GM12878 (cell line): ENCODE data around the gene NSMCE4A. TPM values are rescaled to one million over a fixed set of nuclear protein-coding genes. Genes with fewer than 3 reads are reported as not detected.
A peak's percentile ranks its signal among the peaks of the same experiment; 100 is the strongest.

Source experiments
- ASH2L ChIP-seq: fragments of 300-600, 200-600 bp; sonication (generic); IDR thresholded peaks from 2 replicates; pipeline ENCODE4 v1.6.1; 2017; ENCODE audit warnings: low read depth, mild to moderate bottlenecking, borderline replicate concordance
- ATF7 ChIP-seq: fragments of 450-650 bp; IDR thresholded peaks from 2 replicates; pipeline ENCODE4 v1.6.1; 2016; ENCODE audit warnings: low read depth, mild to moderate bottlenecking
- BACH1 ChIP-seq: fragments of 450-650 bp; IDR thresholded peaks from 2 replicates; pipeline ENCODE4 v1.6.1; 2017; ENCODE audit warnings: mild to moderate bottlenecking, borderline replicate concordance
- BRCA1 ChIP-seq: IDR thresholded peaks from 2 replicates; pipeline ENCODE4 v1.6.1; 2011; ENCODE audit warnings: low read depth, low read length, improper control_type of control experiment
- CHD1 ChIP-seq: IDR thresholded peaks from 2 replicates; pipeline ENCODE4 v1.6.1; 2012; ENCODE audit warnings: low read depth, low read length, improper control_type of control experiment
- E2F4 ChIP-seq: IDR thresholded peaks from 2 replicates; pipeline ENCODE4 v1.6.1; 2012; ENCODE audit warnings: low read depth, low read length, improper control_type of control experiment
- ELK1 ChIP-seq: IDR thresholded peaks from 2 replicates; pipeline ENCODE4 v1.6.1; 2012; ENCODE audit warnings: low read depth, low read length, improper control_type of control experiment
- GATAD2B ChIP-seq: fragments of 450-650 bp; conservative IDR thresholded peaks from 2 replicates; pipeline ENCODE4 v1.6.1; 2017; ENCODE audit warnings: low read depth, mild to moderate bottlenecking, moderate library complexity
- NFXL1 ChIP-seq: fragments of 450-650 bp; IDR thresholded peaks from 2 replicates; pipeline ENCODE4 v1.6.1; 2017; ENCODE audit warnings: antibody characterized with exemption, mild to moderate bottlenecking, borderline replicate concordance
- NKRF ChIP-seq: fragments of 450-650 bp; conservative IDR thresholded peaks from 2 replicates; pipeline ENCODE4 v1.6.1; 2017; ENCODE audit warnings: mild to moderate bottlenecking, moderate library complexity
- NR2F1 ChIP-seq: fragments of 450-650 bp; conservative IDR thresholded peaks from 2 replicates; pipeline ENCODE4 v1.6.1; 2017; ENCODE audit warnings: mild to moderate bottlenecking
- PML ChIP-seq: IDR thresholded peaks from 2 replicates; pipeline ENCODE4 v1.6.1; 2012; ENCODE audit warnings: low read length, inconsistent platforms
- RB1 ChIP-seq: fragments of 450-650 bp; formaldehyde crosslinking; IDR thresholded peaks from 2 replicates; pipeline ENCODE4 v1.6.1; 2017; ENCODE audit warnings: mild to moderate bottlenecking, borderline replicate concordance
- RELA ChIP-seq: fragments of 450-650 bp; IDR thresholded peaks from 2 replicates; pipeline ENCODE4 v1.8.0; 2014; ENCODE audit warnings: borderline replicate concordance; ENCODE audit not compliant: partially characterized antibody
- SIX5 ChIP-seq: IDR thresholded peaks from 2 replicates; pipeline ENCODE4 v1.6.1; 2011; ENCODE audit warnings: mild to moderate bottlenecking, low read depth, low read length, moderate library complexity; ENCODE audit not compliant: severe bottlenecking
- SMARCA5 ChIP-seq: fragments of 450-650 bp; IDR thresholded peaks from 2 replicates; pipeline ENCODE4 v1.6.1; 2017; ENCODE audit warnings: mild to moderate bottlenecking
- SP1 ChIP-seq: IDR thresholded peaks from one replicate; pipeline ENCODE4 v1.6.1; 2011; ENCODE audit warnings: low read depth, low read length
- TCF3 ChIP-seq: IDR thresholded peaks from 2 replicates; pipeline ENCODE4 v1.6.1; 2012; ENCODE audit warnings: low read depth, mild to moderate bottlenecking, low read length, borderline replicate concordance; ENCODE audit not compliant: insufficient read depth
- USF1 ChIP-seq: IDR thresholded peaks from 2 replicates; pipeline ENCODE4 v1.6.1; 2011; ENCODE audit warnings: borderline replicate concordance, low read depth, mild to moderate bottlenecking, moderate library complexity, mixed read lengths, low read length; ENCODE audit not compliant: insufficient read depth; ENCODE audit errors: extremely low read length
- ZNF24 ChIP-seq: fragments of 450-650 bp; IDR thresholded peaks from 2 replicates; pipeline ENCODE4 v1.6.1; 2017; ENCODE audit warnings: antibody characterized with exemption, mild to moderate bottlenecking
- ZNF592 ChIP-seq: fragments of 450-650 bp; IDR thresholded peaks from 2 replicates; pipeline ENCODE4 v1.6.1; 2017; ENCODE audit warnings: mild to moderate bottlenecking, moderate library complexity
- polyA plus RNA-seq, 11 experiments: library from polyadenylated mRNA; depleted of rRNA in 4 of 11; unstranded in 6 of 11; stranded (reverse) in 5 of 11; fragments of >200 nt; fragmentation: Nextera tagmentation in 4 of 11; fragmentation: Illumina TruSeq in 1 of 11; extraction: Ambion mirVana in 4 of 11; extraction: Trizol in 1 of 11; gene quantifications; 1 replicate in 1 of 11; 2 replicates in 10 of 11; pipeline versions ENCODE4 v1.2.1 to v1.2.3, GENCODE V29; 2011 to 2016; ENCODE audit warnings: inconsistent platforms in 2 of 11, missing spikeins in 2 of 11, low read depth in 1 of 11
- total RNA-seq, 4 experiments: library from RNA; depleted of rRNA in 3 of 4; stranded (reverse); fragments of >200 nt in 3 of 4; fragmentation: Illumina TruSeq in 1 of 4; extraction: Trizol in 1 of 4; gene quantifications; 2 replicates each; pipeline versions ENCODE4 v1.2.1 to v1.2.3, GENCODE V29; 2013 to 2021

Gene NSMCE4A
- total and polyA plus RNA-seq, 10 of the 15 experiments (the other 5 are each of a cell fraction or from before 2014, with no cell fraction given), result 14.2 to 105 (median 76.1) TPM

GRCh38 chr10:121974535-121975294, at the start of gene NSMCE4A (continued):
- 0 out of 2 replicates have a peak, but pooled peaks have one; percentile 46 for TF ChIP-seq ZNF592
- no peak; the same call in 1 of the 2 replicates for TF ChIP-seq PML
- TF ChIP-seq TCF3, result peak; percentile 6; the same call in 1 of the 2 replicates
- TF ChIP-seq BRCA1, result 0 out of 2 replicates have a peak, but pooled peaks have one; percentile 12
- TF ChIP-seq SMARCA5, result peak; percentile 94
- TF ChIP-seq SP1, result peak; percentile 40
- TF ChIP-seq SIX5, result peak; percentile 32
- peak; percentile 71; the same call in 1 of the 2 replicates for TF ChIP-seq RB1
- TF ChIP-seq RELA, result no peak
- peak; percentile 67 for TF ChIP-seq NKRF
- TF ChIP-seq ATF7, result no peak
- TF ChIP-seq E2F4, result 0 out of 2 replicates have a peak, but pooled peaks have one; percentile 33
- TF ChIP-seq NR2F1, result peak; percentile 61; the same call in 1 of the 2 replicates
- TF ChIP-seq ASH2L, result peak; percentile 87; the same call in 1 of the 2 replicates
- no peak for TF ChIP-seq BACH1
- TF ChIP-seq ZNF24, result peak; percentile 69; the same call in 1 of the 2 replicates
- no peak for TF ChIP-seq CHD1
- TF ChIP-seq NFXL1, result no peak
- TF ChIP-seq ELK1, result no peak
- peak; percentile 67 for TF ChIP-seq GATAD2B
- TF ChIP-seq USF1, result no peak
